HG02981 (cell line): Measurements from ENCODE around the gene KCNQ1OT1.
"Not testable (repeated sequence)": the region's sequence is repeated elsewhere in the genome, so short reads cannot be mapped to it uniquely, and the experiment has no call there.

Source experiments
- ATAC-seq: cut with Tn5 transposase; IDR thresholded peaks from one replicate; pipeline ENCODE4 v1.9.1; 2021; ENCODE audit warnings: mild to moderate bottlenecking, moderate library complexity; ENCODE audit not compliant: unreplicated experiment

The KCNQ1OT1 gene

GRCh38 chr11:2655016-2655719 lies 44.6 kb downstream of the KCNQ1OT1 start:
- no peak for ATAC-seq

GRCh38 chr11:2653930-2654739 lies 45.7 kb downstream of the KCNQ1OT1 start:
- ATAC-seq: no peak

GRCh38 chr11:2653198-2653551 lies 46.6 kb downstream of the KCNQ1OT1 start:
- ATAC-seq: no peak

- ATAC-seq: no peak
These were observed 47.2 kb downstream of the KCNQ1OT1 start for GRCh38 chr11:2652333-2653197.

- ATAC-seq: no peak
These were observed 47.9 kb downstream of the KCNQ1OT1 start for GRCh38 chr11:2651826-2652271.

GRCh38 chr11:2651054-2651617 lies 48.7 kb downstream of the KCNQ1OT1 start:
- ATAC-seq: no peak

- no peak for ATAC-seq
These were observed 49.4 kb downstream of the KCNQ1OT1 start for GRCh38 chr11:2650343-2650867.

GRCh38 chr11:2649848-2650247 lies 49.9 kb downstream of the KCNQ1OT1 start:
- no peak for ATAC-seq

- ATAC-seq: no peak
These were observed 50.4 kb downstream of the KCNQ1OT1 start for GRCh38 chr11:2649400-2649799.

GRCh38 chr11:2647953-2648352 lies 51.8 kb downstream of the KCNQ1OT1 start:
- ATAC-seq: no peak

GRCh38 chr11:2647167-2647566 lies 52.6 kb downstream of the KCNQ1OT1 start:
- ATAC-seq: no peak

- ATAC-seq: no peak
These were observed 54.0 kb downstream of the KCNQ1OT1 start for GRCh38 chr11:2645779-2646118.

GRCh38 chr11:2644844-2645778 lies 54.7 kb downstream of the KCNQ1OT1 start:
- ATAC-seq: no peak

- no peak for ATAC-seq
These were observed 56.0 kb downstream of the KCNQ1OT1 start for GRCh38 chr11:2643746-2644145.

- ATAC-seq: no peak
These were observed 58.2 kb downstream of the KCNQ1OT1 start for GRCh38 chr11:2641623-2642022.

- ATAC-seq: not testable (repeated sequence)
These were observed 60.0 kb downstream of the KCNQ1OT1 start for GRCh38 chr11:2639763-2640162.

- ATAC-seq: no peak
These were observed 68.6 kb downstream of the KCNQ1OT1 start for GRCh38 chr11:2631161-2631560.

GRCh38 chr11:2630679-2631078 lies 69.1 kb downstream of the KCNQ1OT1 start:
- no peak for ATAC-seq

GRCh38 chr11:2625183-2625582 lies 74.6 kb downstream of the KCNQ1OT1 start:
- ATAC-seq: no peak

- ATAC-seq: no peak
These were observed 77.9 kb downstream of the KCNQ1OT1 start for GRCh38 chr11:2621894-2622293.
